GM18526 (cell line): ENCODE results near the gene TIMM22.
A peak's percentile ranks its signal among the peaks of the same experiment; 100 is the strongest.

Experiments
- POLR2A ChIP-seq: IDR thresholded peaks from 3 replicates; pipeline ENCODE4 v1.6.1; 2011; ENCODE audit not compliant: insufficient read length; ENCODE audit errors: extremely low read depth

Gene TIMM22

DNA sequence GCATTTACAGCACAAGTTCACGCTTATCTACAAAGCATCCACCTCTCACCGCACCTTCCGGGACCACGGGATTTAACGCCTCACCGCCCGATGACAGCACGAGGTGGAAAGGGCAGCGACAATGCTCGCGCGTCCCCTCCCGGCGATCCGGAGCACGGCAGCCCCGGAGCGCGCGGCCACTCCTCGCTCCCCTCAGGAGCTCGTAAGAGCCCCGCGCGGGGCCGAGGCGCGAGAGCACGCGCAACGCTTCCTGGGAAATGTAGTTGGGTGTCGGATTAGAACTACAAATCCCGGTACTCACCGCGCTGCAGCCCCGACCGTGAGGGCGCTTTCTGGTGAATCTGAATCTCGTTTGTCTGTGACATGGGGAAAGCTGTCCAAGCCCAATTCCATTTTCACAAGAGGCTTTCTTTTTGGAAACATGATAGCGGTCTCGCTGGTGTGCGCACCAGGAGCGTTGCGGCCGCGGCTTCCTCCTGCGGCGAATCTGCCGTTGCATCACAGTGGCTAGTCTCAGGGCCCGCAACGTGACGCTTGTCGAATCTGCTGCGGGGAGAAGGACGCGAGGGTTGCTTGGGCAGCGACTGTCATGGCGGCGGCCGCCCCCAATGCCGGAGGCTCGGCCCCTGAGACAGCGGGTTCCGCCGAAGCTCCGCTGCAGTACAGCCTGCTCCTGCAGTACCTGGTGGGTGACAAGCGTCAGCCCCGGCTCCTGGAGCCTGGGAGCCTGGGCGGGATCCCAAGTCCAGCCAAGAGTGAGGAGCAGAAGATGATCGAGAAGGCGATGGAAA, at the start of gene TIMM22:
Gene TIMM22 (plus strand): TSS at position 576 of the 791 bp plus-strand sequence. CDS start 14 bp downstream, at position 590.
- TF ChIP-seq POLR2A = peak; percentile 91

DNA sequence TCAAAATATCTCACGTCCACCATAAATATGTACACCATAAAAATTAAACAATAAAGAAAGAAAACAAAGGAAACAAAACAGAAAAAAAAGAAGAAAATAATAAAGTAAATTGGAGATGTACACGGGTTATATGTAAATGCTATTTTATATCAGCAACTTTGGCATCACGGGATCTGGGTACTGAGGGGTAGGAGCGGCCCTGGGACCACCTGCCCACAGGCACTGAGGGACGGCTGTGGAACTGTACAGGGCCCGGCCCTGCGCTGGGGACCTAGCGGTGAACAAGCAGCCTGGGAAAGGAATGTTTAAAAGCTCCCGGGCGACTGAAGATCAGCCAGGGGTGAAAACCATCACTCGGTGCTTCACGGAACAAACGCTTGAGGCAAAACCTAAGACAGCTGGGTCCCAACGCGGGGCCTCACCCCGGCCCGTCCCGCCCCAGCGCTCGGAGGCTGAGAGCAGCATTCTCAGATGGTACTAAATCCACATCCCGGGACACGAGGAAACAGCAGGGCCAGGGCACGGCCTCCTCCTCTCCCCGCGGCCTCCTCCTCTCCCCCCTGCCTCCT, 48.6 kb upstream of the TIMM22 start:
- TF ChIP-seq POLR2A = no peak

DNA sequence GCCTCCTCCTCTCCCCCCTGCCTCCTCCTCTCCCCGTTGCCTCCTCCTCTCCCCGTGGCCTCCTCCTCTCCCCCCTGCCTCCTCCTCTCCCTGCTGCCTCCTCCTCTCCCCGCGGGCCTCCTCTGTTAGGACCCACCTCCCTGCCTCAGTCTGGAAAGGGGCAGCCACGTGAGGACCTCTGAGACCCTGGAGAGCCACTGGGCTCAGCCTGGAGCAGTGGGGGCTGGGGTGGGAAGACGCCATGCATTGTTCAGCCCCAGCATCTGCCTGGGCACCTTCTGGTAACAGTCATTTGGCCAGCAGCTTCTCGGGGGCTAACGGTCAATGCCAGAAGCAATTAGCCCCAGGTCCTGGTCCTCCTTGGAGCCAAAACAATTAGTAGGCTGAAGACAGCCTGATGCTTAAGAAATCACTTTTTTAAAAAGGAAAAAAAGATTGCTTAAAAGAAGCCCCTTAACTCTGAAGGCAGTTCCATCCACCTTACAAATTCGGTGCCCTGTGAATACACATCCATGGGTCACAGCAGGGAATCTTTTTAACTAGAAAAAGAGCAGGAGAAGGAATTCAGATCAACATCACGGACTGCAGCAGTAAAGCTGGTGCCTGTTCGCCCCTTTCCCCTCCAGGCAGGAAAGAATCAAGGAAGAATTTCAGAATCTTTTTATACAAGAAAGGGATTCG, 47.2 kb upstream of the TIMM22 start:
- no peak for TF ChIP-seq POLR2A

DNA sequence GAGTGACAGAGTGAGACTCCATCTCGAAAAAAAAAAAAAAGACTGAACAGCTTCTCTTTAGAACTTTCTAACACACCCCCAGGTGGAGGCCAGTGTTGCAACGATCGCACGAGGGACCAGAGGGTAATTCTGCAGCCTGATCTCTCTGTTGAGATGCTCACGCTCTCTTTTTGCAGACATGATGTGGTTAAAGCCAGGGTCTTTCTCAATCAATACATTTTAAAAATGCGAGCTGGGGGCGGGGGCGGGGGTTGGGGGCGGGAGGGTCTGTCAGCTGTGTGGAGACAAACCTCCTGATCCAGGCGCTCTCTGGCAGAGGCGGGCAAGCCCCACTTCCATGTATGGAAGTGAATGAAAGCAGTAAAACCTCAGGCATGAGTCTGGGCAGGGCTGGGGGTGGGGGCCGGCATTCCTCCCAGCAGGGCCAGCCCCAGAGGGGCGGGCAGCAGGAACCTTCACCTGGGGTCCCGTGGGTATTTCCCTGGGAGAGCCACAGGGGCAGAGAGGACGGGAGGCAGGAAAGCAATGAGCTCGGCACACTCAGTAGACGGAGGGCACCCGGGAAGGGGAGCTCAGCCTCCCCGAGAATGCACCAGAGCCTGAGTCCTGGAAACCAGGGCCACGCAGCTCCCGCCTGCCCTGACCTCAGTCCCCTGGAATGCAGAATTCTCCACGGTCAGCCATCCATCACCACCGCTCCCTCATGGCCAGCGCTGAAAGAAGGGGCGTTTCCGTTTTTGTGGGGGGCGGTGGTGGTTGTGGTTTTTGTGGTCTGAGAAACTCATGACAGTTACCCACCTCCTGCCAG, 45.4 kb upstream of the TIMM22 start:
- no peak for TF ChIP-seq POLR2A

DNA sequence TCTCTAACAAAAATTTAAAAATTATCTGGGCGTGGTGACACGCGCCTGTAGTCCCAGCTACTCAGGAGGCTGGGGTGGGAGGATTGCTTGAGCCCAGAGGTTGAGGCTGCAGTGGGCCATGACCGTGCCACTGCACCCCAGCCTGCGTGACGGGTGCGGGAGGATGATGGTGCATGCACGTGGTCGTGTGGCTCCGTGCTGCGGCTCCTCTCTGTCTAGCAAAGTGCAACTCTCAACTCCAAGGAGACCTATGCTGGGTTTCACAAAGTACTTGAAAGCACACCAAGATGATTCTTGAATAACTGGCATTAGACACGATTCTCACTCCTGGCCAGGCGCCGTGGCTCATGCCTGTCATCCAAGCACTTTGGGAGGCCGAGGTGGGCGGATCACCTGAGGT, 43.2 kb upstream of the TIMM22 start:
- no peak for TF ChIP-seq POLR2A

DNA sequence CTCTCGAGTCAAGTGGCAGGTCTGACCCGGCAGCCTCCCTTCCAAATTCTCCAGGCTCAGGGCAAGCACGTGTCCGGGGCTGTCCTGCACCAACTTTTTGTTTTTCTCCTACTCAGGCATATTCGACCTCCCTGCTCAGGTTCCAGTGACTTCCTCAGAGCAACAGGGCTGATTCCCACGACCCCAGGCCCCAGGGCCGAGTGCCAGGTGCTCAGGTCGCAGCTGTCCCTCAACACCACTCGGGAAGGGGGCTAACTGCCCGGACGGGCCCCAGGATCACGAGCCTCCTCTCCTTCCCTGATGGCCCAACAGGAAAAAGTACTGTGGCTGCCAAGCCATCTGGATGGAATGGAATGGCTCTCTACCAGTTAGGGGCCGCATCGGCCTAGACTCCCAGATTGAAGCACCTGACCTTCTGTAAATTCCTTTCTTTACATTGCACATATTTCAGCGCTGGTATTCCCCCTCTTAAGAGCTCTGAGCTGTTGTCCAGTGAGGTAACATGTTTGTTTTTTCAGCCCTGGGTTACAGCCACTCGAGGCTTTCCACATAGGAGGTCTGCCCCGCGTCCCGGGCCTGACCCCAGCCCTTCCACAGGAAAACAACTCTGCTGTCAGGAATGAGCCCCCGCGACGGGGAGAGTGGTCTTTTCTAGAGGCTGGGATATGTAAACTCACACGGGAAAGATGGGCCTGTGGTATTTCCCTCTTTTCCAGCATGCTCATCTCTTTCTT, 42.3 kb upstream of the TIMM22 start:
- no peak for TF ChIP-seq POLR2A

DNA sequence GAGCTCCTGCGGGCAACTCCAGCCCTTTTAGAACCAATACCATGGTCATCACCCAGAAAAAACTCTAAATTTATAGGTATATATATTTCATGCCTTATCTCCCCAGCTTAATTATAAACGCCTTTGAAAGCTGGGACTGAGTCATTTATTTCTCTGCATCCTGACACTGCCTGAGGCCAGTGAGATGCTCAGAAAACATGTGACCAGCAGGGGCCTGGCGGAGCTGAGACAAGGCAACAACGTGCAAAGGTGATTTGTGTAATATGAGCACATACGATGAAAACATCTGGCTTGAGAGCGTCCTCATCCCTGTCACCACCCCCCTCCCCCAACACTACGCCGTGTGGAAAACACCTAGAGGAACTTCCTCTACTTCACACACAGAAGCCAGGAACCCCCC, 40.0 kb upstream of the TIMM22 start:
- TF ChIP-seq POLR2A = no peak

DNA sequence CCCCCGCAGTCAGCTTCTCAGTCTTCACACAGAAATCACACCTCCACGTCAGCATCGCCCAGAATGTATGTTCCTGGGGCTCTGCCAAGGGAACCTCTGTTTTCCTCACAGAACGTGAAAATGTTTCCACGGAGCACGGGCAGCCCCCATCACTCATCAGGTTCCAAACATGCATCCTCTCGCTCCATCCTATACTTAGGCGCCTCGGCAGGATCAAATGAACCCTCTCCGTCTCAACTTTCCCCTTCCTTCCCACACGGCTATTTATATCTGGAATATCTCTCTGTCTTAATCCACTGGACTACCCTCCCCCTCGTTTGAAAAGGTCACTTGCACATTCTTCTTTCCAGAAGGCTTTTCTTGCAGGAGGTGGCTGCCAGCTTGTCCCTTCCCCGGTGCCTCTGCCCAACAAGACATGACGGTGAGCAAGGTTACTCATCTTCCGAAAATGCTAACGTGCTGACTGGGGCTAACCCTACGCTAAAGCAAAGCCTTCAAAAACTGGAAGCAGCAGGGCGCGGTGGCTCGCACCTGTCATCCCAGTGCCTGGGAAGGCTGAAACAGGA, 39.0 kb upstream of the TIMM22 start:
- TF ChIP-seq POLR2A = no peak

DNA sequence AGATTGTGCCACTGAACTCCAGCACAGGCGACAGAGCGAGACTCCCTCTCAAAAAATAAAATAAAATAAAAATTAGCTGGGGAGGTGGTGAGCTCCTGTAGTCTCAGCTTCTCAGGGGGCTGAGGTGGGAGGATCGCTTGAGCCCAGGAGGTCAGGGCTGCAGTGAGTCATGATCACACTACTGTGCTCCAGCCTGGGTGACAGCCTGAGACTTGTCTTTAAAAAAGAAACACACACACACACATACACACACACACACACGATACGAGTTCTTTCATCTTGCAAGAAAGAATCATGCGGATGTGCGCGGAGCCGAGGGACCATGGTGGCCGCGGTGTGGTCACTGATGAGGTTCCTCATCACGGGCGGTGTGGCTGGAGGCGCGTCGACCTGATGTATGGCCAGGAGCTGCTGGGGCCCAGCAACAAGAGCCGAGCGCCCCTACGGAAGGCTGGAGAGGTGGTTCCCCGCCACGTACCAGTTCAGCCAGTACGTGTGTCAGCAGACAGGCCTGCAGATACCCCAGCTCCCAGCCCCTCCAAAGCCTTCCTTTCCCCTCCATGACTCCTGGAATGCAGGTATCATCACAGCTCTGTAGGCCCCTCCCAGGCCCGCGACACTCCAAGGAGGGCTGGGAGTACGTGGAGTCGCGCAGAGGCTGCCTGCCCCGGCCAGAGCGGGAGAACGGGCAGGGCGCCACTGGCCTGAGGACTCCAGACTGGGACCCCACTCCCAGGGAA, 38.0 kb upstream of the TIMM22 start:
- no peak for TF ChIP-seq POLR2A

DNA sequence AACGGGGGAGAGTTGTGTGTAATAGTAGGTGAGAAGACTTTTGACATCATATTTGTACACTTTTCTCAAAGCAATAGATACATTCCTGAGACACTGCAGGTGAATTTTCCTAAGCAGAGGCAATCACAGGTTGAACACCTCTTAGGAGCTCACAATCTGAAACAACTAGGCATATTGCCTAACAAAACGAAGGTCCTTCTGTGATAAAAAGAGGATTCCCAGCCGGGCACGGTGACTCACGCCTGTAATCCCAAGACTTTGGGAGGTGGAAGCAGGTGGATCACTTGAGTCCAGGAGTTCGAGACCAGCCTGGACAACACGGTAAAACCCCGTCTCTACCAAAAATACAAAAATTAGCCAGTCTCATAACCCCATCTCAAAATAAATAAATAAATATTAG, 34.8 kb upstream of the TIMM22 start:
- TF ChIP-seq POLR2A = no peak

DNA sequence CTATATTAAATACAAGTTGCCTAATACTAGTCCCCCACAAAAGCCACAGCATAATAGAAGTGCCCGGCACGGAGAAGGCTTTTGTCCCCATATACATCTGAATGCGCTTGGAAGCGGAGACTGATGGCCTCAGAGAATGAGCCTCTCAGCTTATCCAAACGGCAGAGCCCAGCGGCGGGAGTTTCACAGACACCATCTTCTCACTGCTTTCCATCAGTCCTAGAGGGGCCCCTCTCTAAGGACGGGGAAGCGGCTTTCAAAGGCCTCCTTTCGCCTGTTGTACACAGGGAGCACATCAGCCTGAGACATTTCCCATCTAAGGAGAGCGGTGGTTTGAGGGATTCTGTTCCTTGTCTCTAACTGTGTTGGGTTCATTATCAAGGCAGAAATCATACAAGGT, 34.3 kb upstream of the TIMM22 start:
- TF ChIP-seq POLR2A = no peak

DNA sequence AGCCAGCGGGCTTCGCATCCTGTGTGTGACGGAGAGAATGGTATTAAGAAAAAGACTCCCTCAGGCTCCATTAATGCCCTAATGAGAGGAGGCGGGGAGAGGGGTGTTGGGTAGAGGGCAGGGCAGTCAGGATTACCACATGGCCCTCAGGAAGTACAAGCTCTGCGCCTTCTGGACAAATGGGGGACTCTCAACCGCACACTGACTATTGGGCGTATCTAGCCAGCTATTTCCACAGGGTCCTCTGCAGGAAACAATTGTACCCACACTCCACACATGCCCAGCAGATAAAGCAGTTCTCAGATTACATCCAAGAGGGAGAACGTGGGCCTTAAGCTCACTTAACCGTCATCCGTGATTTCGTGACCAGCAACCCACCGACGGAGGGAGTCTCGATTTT, 32.1 kb upstream of the TIMM22 start:
- TF ChIP-seq POLR2A = no peak

DNA sequence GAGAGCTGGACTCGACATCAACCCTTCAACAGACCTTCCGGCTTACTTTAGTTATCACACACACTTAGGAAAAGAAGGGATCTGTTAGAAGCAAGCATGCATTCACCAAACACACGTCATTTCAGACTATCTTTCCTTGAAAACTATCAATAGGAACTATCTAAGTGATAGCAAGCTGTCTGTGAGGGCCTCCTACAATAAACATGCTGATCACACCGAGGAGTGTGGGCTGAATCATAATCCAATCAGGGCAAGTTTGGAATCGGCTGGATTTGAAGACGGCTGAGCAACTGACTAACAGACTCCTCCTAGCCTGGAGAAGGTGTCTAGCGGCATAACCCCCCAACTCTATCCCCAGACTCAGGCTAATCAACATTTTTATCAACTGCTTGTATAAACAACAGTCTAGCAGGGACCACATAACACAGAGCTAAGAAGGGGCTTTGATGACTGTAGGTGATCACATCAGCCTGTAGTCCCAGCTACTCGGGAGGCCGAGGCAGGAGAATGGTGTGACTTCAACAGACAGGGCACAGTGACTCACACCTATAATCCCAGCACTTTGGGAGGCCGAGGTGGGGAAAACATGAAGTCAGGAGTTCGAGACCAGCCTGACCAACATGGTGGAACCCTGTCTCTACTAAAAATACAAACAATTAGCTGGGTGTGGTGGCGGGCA, 31.5 kb upstream of the TIMM22 start:
- no peak for TF ChIP-seq POLR2A
